Uterus (tissue), 4 donors: ENCODE data around the gene ZNF236. TPM values are rescaled to one million over a fixed set of nuclear protein-coding genes. Genes with fewer than 3 reads are reported as not detected.

Source experiments
- DNase-seq, 2 donors: peaks; one replicate each; pipeline ENCODE4 v3.0.0-alpha.2; 2019 to 2020
- H3K27ac ChIP-seq, 2 donors: fragments of 200-600 bp; sonication (generic); 1 replicate in 1 of 2; 2 replicates in 1 of 2; pipeline ENCODE4 v1.5.1; 2016 to 2018
- H3K27me3 ChIP-seq, 2 donors: fragments of 200-600 bp; sonication (generic); one replicate each; pipeline ENCODE4 v1.5.1; 2018 to 2019; ENCODE audit warnings: control low read depth in 1 of 2
- H3K36me3 ChIP-seq, 2 donors: fragments of 200-600 bp; sonication (generic); one replicate each; pipeline ENCODE4 v1.5.1; 2019; ENCODE audit warnings: control low read depth in 1 of 2
- H3K4me1 ChIP-seq, 2 donors: fragments of 200-600 bp; sonication (generic); one replicate each; pipeline ENCODE4 v1.5.1; 2018 to 2019; ENCODE audit warnings: control low read depth in 1 of 2
- H3K4me3 ChIP-seq, 2 donors: fragments of 200-600 bp; sonication (generic); 1 replicate in 1 of 2; 2 replicates in 1 of 2; pipeline ENCODE4 v1.5.1; 2018 to 2019; ENCODE audit warnings: mild to moderate bottlenecking in 1 of 2
- H3K9me3 ChIP-seq, 2 donors: fragments of 200-600 bp; sonication (generic); one replicate each; pipeline ENCODE4 v1.5.1; 2019; ENCODE audit warnings: control low read depth in 1 of 2
- POLR2A ChIP-seq, 2 donors: fragments of 450-650 bp; IDR thresholded peaks; one replicate each; pipeline ENCODE4 v1.6.1; 2016; ENCODE audit warnings: antibody characterized with exemption in 2 of 2, mild to moderate bottlenecking in 1 of 2, moderate library complexity in 1 of 2
- intact Hi-C: fragments of 100-400 bp; cut with DNase I; formaldehyde crosslinking; loops from one replicate; pipeline ENCODE4 v1.15.1; 2023; ENCODE audit warnings: low total_unique reads
- total RNA-seq, 4 donors: library from RNA; depleted of rRNA in 3 of 4; stranded (reverse); fragments of >200 nt in 3 of 4; gene quantifications; one replicate each; pipeline versions ENCODE4 v1.1.0 to v1.2.4, GENCODE V29; 2014 to 2023
- TF ChIP-seq, protein P1 (sequence below), 4 experiments: fragments of 200-600 bp in 2 of 4; fragments of 450-650 bp in 2 of 4; sonication (generic) in 2 of 4; IDR thresholded peaks; one replicate each; pipeline ENCODE4 v1.5.1; 2016 to 2019; ENCODE audit warnings: antibody characterized with exemption in 4 of 4, mild to moderate bottlenecking in 2 of 4, moderate library complexity in 1 of 4
- donor health status: DM: yes; HTN: yes; CAD: no.

The ZNF236 gene
- total RNA-seq, 4 donors from 2014 or later = 16.7 to 40.7 (median 22.9) TPM

DNA sequence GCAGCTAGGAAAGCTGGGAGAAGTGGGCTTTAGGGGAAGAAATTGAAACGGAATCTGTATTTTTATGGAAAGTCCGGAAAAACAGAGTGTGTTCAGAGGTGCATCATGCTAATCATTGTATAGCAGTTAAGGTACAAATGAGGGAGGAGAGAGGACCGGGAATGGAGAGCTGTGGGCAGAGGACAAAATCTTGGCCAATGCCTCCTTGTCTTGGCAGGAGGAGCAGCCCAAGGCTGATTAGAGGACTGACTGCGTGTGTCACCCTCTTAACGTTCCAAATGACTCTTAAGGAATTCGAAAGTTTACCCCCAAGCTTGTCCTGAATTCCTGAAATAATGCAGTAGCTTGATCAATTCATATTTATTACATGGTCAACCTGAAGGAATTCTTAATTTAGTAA lies 81.0 kb downstream of the ZNF236 start:
- intact Hi-C loops = no loop called here
- no peak overlapping the region for H3K4me3 ChIP-seq
- TF ChIP-seq, protein P1, sequence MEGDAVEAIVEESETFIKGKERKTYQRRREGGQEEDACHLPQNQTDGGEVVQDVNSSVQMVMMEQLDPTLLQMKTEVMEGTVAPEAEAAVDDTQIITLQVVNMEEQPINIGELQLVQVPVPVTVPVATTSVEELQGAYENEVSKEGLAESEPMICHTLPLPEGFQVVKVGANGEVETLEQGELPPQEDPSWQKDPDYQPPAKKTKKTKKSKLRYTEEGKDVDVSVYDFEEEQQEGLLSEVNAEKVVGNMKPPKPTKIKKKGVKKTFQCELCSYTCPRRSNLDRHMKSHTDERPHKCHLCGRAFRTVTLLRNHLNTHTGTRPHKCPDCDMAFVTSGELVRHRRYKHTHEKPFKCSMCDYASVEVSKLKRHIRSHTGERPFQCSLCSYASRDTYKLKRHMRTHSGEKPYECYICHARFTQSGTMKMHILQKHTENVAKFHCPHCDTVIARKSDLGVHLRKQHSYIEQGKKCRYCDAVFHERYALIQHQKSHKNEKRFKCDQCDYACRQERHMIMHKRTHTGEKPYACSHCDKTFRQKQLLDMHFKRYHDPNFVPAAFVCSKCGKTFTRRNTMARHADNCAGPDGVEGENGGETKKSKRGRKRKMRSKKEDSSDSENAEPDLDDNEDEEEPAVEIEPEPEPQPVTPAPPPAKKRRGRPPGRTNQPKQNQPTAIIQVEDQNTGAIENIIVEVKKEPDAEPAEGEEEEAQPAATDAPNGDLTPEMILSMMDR (IDR thresholded peaks at IDR 0.05) = no peak
- TF ChIP-seq POLR2A (IDR thresholded peaks at IDR 0.05) = no peak
- no peaks in the 10 kb centered on the region for H3K9me3 ChIP-seq
- no peaks in the 10 kb centered on the region for H3K36me3 ChIP-seq
- no peaks in the 10 kb centered on the region for H3K4me1 ChIP-seq
- H3K27ac ChIP-seq = no peak overlapping the region
- DNase-seq = no peak
- no peaks in the 10 kb centered on the region for H3K27me3 ChIP-seq

GRCh38 chr18:76905821-76906220 lies 83.5 kb downstream of the ZNF236 start:
- DNase-seq = no peak
- intact Hi-C loops = no loop called here
- Histone ChIP-seq H3K4me3 (no peak overlapping the region), H3K27ac (no peak overlapping the region), H3K4me1 (no peaks in the 10 kb centered on the region), H3K36me3 (no peaks in the 10 kb centered on the region), H3K9me3 (no peaks in the 10 kb centered on the region), H3K27me3 (no peaks in the 10 kb centered on the region)
- TF ChIP-seq, protein P1 (IDR thresholded peaks at IDR 0.05) = no peak
- no peak for TF ChIP-seq POLR2A (IDR thresholded peaks at IDR 0.05)

DNA sequence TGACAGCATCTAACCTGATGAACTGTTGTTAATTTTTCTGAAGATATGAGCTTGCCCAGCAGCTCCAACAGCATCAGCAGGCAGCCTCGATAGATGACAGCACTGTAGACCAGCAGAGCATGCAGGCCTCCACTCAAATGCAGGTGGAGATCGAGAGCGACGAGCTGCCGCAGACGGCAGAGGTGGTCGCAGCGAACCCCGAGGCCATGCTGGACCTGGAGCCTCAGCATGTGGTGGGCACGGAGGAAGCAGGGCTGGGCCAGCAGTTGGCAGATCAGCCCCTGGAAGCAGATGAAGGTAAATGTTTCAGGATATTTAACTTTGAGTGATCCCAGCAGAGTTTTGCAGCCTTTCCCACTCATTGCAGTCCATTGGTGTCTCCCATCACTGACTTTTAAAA lies 85.9 kb downstream of the ZNF236 start:
- Histone ChIP-seq H3K27me3 (no peaks in the 10 kb centered on the region), H3K9me3 (no peaks in the 10 kb centered on the region), H3K27ac (no peak overlapping the region), H3K4me3 (no peak overlapping the region), H3K4me1 (no peaks in the 10 kb centered on the region), H3K36me3 (no peaks in the 10 kb centered on the region)
- intact Hi-C loops = no loop called here
- TF ChIP-seq, protein P1 (IDR thresholded peaks at IDR 0.05) = no peak
- no peak for TF ChIP-seq POLR2A (IDR thresholded peaks at IDR 0.05)
- no peak for DNase-seq

GRCh38 chr18:76909439-76909838 lies 87.1 kb downstream of the ZNF236 start:
- no peaks in the 10 kb centered on the region for H3K36me3 ChIP-seq
- H3K4me3 ChIP-seq = no peak overlapping the region
- DNase-seq = no peak
- intact Hi-C loops = no loop called here
- no peaks in the 10 kb centered on the region for H3K27me3 ChIP-seq
- no peak overlapping the region for H3K27ac ChIP-seq
- no peaks in the 10 kb centered on the region for H3K9me3 ChIP-seq
- TF ChIP-seq, protein P1 (IDR thresholded peaks at IDR 0.05) = no peak
- no peak for TF ChIP-seq POLR2A (IDR thresholded peaks at IDR 0.05)
- H3K4me1 ChIP-seq = no peaks in the 10 kb centered on the region

DNA sequence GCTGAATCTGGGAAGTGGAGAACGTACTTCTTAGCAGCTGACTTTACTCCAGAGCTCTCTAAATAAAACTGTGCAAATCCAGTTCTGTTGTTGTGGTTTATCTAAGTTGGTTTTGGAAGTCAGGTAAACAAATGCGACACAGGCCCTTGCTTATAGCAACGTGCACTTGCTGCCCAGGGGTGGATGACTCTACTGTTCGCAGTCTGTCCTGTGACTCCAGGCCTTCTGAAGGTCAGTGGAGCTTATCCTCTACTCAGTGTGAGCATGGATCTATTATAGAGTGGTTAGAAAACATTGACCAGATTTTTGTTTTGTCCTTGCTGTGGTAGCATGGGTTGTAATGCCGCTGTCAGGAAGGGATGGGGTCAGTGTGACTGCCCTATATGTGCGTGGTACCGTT lies 89.1 kb downstream of the ZNF236 start:
- H3K9me3 ChIP-seq = no peaks in the 10 kb centered on the region
- intact Hi-C loops = no loop called here
- no peak for DNase-seq
- H3K4me1 ChIP-seq = no peaks in the 10 kb centered on the region
- TF ChIP-seq, protein P1 (IDR thresholded peaks at IDR 0.05) = no peak
- no peak for TF ChIP-seq POLR2A (IDR thresholded peaks at IDR 0.05)
- H3K4me3 ChIP-seq = no peak overlapping the region
- no peaks in the 10 kb centered on the region for H3K27me3 ChIP-seq
- no peaks in the 10 kb centered on the region for H3K36me3 ChIP-seq
- no peak overlapping the region for H3K27ac ChIP-seq
